ENCODE results near the gene NKD2.
"Not testable (repeated sequence)": the region's sequence is repeated elsewhere in the genome, so short reads cannot be mapped to it uniquely, and the experiment has no call there.

The NKD2 gene

DNA sequence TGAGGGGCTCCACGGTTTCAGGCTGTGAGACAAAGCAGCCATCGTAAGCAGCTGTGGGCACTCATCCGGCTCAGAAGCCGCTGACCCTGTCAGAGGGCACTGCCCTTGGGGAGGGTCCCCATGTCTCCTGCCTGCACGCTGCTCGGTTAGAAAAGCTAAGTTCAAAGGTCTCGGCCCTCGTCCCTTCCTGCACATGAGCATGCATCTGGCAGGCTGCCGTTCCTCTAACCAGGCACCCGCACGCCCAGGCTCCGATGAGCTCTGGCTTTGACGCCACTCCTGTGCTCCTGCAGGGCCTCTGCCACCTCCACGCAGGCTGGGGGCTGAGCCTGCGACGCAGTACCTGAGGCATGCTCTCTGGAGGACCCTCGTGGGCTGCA lies 51.3 kb downstream of the NKD2 start:
- no peak for DNase-seq

DNA sequence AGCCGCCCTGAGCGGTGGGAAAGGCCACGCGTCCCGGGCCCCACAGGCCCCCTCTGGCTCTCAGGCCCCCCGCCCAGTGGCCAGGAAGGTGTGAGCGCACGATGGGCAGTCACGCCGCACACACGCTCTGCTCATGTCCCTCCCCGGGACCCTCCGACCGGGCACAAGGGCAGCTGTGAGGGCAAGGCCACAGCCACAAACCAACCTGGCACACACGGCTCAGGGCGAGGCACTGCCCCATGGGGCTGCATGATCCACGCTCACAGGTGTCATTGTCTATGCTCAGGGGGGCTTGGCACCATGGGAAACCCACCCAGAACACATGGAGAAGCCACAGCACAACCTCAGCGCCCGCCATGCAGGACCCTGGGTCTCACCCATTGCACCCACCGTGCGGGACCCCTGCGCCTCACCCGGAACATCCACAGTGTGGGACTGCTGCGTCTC lies 52.0 kb downstream of the NKD2 start:
- no peak for DNase-seq

- not testable (repeated sequence) for DNase-seq
Measured at GRCh38 chr5:1061292-1061691, 52.7 kb downstream of the NKD2 start.

DNA sequence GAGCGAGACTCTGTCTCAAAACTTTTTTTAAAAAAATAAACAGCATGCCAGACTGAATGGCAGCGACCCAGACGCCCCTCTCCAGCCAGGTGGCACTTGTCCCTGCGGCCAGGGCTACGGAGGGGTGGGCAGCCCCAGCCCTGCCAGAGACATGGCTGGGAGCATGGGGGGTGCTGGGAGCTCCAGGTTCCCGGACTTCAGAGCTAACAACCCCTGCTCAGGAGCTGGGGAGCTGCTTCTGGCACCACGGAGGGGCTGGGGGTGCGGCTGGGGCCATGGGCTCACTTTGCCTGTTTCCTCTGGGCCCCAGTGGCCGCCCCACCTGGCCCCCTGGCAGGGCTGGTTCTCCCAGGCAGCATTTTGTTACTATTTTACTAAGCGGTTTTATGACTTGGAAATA lies 53.3 kb downstream of the NKD2 start:
- DNase-seq, result no peak

- no peak for DNase-seq
Measured at GRCh38 chr5:1062761-1063568, 54.4 kb downstream of the NKD2 start.

GRCh38 chr5:1063661-1064382 lies 55.2 kb downstream of the NKD2 start:
- no peak for DNase-seq

DNA sequence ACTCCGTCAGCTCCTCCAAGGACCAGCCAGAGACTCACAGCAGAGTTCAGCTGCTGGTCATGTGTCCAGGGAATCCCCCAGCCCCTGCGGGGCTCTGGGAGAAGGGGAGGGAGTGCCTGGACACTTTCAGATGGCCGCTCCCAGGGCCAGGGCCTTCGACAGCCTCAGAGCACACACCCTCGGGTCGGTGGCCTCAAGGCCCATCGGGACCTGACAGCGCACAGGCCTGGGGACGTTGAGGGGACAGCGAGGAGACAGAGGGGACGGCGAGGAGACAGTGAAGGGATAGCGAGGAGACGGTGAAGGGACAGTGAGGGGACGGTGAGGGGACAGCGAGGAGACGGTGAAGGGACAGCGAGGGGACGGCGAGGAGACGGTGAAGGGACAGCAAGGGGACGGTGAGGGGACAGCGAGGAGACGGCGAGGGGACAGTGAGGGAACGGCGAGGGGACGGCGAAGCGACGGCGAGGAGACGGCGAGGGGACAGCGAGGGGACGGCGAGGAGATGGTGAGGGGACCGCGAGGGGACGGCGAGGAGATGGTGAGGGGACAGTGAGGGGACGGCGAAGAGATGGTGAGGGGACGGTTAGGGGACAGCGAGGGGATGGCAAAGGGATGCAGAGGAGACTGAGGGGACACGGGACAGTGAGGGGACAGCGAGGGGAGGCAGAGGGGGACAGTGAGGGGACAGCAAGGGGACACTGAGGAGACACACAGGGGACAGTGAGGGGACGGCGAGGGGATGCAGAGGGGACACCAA lies 56.0 kb downstream of the NKD2 start:
- DNase-seq, result no peak

- no peak for DNase-seq
Measured at GRCh38 chr5:1065143-1065750, 56.6 kb downstream of the NKD2 start.

DNA sequence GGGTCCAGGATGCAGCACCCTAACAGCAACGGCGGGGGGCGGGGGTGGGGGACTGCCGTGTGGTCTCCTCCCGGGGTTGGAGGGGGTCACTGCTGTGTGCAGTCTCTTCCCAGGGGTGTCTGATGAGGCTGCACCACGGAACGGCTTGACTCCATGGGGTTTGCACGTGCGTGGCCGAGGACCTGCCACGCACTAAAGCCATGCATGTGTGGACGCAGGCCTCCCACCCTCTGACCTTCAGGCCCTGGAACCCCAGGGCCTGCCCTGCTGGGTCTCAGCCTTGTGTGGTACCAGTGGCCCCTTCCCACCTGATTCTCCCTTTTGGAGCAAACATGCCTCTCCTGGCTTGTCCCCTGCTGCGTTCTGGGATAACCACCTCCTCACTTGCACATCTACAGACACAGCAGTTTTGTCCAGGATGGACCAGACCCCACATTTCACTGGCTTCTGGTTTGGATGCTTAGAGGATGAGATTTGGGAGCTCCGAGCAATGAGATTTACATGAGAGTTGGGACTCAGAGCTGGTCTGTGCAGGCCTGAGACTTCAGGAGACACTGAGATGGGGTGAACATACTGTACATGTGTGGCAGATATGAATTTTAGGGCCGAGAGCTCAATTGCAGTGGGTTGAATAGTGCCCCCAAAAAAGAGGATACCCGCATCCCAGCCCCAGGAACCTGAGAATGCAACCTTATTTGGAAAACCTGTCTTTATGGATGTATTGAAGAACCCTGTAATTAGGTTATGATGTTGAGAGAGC lies 57.5 kb downstream of the NKD2 start:
- DNase-seq, result no peak

GRCh38 chr5:1066676-1067075 lies 58.1 kb downstream of the NKD2 start:
- no peak for DNase-seq

GRCh38 chr5:1067141-1068121 lies 58.8 kb downstream of the NKD2 start:
- no peak for DNase-seq

DNA sequence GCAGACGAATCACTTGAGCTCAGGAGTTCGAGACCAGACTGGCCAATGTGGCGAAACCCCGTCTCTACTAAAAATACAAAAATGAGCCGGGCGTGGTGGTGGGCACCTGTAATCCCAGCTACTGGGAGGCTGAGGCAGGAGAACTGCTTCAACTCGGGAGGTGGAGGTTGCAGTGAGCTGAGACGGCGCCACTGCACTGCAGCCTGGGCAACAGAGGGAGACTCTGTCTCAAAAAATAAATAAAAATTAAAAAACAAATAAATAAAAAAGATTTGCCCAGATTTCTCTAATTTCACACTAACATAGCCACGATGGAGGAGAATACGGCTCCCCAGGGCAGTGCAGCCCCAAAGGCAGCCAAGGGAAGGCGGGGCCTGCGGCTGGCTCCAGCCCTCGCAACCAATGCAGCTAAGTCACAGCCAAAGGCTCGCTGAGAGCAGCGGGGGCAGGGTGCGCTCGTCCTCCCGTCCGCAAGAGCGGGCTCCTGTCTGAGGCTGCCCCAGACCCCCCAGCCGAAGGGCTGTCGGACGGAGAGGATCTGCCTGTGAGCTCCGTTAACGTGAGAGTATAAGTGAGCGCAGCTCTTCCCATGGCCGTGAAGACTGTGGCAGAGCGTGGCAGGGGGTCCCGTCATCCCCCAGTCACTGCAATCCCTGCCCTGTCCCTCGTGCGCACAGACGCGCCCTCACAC lies 59.7 kb downstream of the NKD2 start:
- no peak for DNase-seq

GRCh38 chr5:1068895-1069719 lies 60.5 kb downstream of the NKD2 start:
- no peak for DNase-seq

GRCh38 chr5:1069720-1070088 lies 61.1 kb downstream of the NKD2 start:
- DNase-seq, result no peak

- DNase-seq, result no peak
Measured at GRCh38 chr5:1073239-1074102, 64.9 kb downstream of the NKD2 start.

DNA sequence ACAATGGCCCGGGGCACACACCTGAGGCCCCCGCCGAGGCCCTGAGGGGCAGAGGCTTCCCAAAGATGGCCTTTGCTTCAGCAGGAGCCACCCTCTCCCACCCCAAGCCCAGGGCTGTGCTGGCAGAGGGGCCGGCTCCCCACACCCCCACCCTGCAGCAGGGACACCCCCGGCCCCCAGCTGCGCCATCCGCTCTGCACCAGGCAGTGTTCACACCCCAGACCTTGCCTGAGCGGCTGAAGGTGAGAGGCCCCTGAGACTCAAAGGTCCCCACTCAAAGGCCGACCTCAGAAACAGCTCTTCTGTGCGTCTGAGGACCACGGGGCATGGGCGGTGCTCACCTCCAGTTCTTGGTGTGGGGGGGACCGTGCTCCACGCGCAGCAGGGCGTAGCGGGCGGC lies 65.6 kb downstream of the NKD2 start:
- no peak for DNase-seq

DNA sequence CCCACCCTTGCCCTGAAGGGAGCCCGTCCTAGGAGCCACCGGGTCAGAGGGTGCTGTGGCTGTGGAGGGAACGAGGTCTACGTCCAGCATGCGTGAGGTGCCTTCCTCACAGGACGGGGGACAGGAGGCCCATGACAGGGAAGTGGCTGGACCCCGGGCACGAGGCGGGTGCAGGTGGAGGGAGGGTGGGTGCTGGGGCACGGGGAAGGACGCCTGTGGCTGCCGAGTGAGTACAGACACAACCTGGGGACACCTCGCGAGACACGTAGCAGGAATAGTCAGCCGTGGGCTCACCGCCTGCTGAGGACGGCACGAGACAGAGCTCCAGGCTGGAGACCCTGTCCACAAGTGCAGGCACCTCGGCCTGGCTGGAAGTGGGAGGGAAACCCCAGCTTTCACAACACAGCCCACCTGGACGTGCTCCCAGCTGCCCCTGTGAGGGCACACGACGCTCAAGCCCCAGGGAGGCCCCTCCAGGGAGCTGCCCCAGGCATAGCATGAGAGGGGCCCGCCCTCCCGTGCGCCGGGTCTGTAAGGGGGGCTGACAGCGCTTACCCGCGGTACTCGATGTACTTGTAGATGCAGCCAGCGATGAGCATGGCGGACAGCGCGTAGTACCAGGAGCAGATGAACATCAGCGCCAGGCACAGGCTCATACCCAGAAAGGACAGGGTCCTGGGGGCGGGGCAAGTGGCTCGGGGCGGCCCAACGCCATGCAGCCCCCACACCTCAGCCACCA lies 66.4 kb downstream of the NKD2 start:
- DNase-seq, result no peak

DNA sequence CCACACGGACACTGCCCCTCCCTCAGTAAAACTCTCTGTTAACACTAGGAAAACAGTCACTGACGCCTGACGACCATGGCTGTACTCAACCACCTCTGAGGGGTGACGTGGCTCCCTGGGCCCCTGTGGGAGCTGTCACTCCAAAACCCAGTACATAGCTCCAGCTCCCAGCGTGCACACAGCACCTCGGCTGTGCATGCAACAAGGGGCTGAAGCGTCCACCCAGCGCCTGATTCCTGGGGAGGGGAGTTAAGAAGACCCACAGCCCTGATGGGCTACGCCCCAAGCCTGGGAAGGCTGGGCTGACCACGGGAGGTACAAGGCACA lies 66.9 kb downstream of the NKD2 start:
- no peak for DNase-seq

All from effector CD4-positive, alpha-beta T cell (primary cell).